ENCODE measurements around the gene TBC1D10A.
"Not testable (repeated sequence)": the region's sequence is repeated elsewhere in the genome, so short reads cannot be mapped to it uniquely, and the experiment has no call there.

TBC1D10A gene

GRCh38 chr22:30347255-30347892, 20.6 kb upstream of the TBC1D10A start:
- no peak for DNase-seq

- DNase-seq: no peak
Observed at GRCh38 chr22:30344447-30345200, 17.9 kb upstream of the TBC1D10A start.

GRCh38 chr22:30340911-30341685, 14.4 kb upstream of the TBC1D10A start:
- DNase-seq: no peak

DNA sequence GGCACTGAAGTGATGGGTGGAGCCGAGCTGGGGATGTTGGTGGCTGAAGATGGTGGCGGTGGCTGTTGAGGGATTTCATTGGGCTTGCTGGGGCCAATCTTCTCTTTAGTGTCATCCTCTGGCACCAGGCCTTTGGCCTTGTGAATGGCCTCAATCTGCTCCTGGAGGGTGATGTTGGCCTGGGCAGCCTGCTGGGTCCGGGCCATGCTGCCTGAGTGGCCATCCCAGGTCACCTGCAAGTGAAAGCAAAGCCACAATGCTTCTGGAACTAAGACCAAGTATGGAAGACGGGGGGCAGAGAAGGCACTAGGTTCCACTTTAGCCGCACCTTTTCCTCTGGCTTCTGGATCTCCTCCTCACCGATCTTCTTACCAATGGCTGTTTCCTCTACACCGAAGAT, 12.1 kb upstream of the TBC1D10A start:
- DNase-seq: no peak

GRCh38 chr22:30338341-30338740, 11.6 kb upstream of the TBC1D10A start:
- DNase-seq: not testable (repeated sequence)

GRCh38 chr22:30337461-30337778, 10.7 kb upstream of the TBC1D10A start:
- no peak for DNase-seq

DNA sequence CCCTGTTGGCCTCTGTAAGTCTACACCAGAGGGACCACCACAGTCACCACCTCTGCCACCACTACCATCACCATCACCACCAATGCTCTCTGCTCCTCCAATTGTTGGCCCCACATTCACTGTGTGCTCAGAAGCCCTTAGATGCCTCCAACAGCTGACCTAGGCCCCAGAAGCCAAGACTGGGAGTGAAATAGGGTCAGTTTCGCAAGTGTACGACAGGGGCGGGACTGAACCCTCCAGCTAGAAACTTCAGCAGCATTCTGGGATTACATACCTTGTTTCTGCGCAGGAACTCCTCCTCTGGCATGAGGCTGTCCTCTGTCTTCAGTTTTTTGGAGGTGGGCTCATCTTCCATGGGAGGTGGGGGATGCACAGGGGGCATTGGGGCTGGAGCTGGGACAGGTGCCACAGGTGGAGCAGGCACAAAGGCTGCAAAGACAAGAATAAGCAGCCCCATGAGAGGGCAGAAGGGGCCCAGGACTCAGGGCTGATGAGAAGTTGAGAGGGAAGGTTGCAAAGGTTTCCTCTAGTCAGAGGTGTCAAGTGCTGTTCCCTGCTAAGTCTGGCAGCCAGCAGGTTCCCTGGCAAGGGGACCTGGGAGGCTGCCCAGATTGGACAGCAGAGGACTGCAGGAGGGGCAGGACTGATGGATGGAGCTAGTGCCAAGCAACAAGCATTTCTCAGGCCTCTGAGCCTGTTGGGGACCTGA, 10.2 kb upstream of the TBC1D10A start:
- DNase-seq: no peak

- no peak for DNase-seq
Observed at GRCh38 chr22:30335236-30335635, 8.5 kb upstream of the TBC1D10A start.

GRCh38 chr22:30334646-30335045, 7.9 kb upstream of the TBC1D10A start:
- DNase-seq: no peak

DNA sequence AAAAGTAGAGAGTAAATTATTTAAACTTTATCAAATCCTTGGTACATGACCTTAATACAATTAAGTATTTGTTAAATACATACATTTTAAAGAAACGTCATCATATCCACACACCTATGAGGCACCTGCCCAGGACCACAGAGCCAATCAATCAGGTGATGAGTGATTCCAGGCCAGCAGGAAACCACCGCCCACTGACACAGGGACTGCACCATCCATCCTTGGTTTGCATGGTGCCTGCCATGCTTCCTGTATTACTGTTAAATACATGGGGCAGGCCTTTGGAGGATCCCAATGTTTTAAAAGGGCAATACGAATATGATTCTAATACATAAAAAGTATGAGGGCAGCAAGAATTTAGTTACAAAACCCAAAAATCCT, 7.0 kb upstream of the TBC1D10A start:
- DNase-seq: no peak

DNA sequence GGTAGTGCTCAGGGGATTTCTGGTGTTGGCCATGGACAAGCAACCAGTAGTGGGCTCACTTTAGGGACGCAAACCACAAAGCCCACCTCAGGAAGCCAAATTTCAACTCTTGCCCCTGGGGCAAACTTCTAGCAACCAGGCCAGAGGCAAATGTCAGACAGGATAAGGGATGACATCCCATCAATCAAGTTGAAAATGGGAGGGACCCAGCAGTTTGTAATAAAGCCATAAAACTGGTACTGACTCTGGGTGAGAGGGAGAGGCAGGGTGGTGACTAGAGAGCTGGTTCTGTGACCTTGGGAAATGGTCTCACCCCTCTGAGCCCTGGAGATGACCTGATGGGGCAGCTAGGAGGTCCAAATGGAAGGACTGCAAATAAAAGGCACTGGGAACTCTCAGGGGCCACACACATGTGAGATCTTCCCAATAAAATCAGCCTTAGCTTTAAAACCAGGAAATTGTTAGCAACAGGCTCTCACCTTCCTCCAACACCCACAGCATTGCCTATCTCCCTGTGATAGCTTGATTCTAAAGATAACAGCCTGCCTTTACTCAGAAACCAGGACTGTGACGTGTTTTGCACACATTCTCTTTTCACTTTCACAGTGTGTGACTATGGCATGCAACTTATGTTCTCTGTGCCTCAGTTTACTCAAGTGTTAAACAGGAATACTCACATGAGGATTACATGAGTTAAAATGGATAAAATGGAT, 6.4 kb upstream of the TBC1D10A start:
- DNase-seq: no peak

DNA sequence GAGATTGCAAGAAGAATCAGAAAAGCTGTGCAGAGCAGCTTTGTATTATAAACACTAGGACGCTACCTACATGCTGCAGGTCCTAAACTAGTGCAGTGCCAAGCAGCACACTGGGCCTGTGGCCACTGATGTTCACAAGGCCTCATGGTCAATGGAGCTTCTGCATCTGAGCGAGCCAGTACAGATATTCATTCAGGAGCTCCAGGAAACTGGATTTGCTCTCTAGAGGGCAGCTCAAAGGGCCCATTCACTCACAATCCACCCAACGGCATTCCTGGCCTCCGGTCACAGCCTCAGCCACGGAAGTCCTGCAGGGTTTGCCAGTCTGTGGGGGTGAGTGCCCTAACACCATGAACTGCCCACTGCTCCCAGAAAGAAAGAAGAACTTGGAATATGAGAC, 5.8 kb upstream of the TBC1D10A start:
- DNase-seq: no peak

GRCh38 chr22:30328466-30329049, 1.8 kb upstream of the TBC1D10A start:
- no peak for DNase-seq

DNA sequence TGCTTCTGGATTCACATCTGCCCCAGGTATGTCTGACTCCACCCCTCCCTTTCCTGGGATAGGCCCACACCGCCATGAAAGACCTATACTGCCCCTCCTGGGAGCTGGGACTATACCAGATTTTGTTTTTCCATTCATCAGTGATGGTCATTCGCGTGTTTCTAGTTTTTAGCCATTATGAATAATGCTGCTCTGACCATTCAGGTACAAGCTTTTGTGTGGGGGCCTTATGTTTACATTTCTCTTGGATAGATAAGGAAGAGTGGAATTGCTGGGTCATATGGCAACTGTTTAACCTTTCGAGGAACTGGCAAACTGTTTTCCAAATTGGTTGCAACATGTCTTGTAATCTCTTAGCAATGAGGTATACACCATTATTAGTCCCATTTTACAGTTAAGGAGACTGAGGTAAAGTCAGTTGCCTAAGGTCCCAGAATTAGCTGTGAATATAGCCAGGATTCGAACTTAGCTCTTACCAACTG, 1.2 kb upstream of the TBC1D10A start:
- DNase-seq: no peak

DNA sequence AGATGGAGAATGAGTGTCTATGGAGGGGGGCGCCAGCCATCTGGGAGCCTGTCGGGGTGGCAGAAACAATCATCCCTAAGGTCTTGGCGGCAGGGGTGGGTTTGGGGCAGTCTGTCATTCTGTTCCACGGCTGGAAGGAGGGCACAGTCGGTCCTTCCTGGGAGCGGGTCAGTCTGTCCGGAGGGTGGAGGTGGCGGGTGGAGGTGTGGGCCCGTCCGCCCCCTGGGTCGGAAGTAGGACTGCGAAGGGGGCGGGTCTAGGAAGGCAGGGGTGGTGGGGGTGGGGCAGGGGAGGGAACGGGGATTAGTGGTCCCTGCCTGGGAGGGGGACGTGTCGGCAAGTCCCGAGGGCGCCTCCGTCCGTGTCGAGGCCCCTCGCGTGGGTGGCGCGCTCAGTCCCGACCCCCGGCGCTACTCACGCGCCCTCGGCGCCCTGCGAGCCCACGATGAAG, 461 bp downstream of the TBC1D10A start:
- no peak for DNase-seq

DNA sequence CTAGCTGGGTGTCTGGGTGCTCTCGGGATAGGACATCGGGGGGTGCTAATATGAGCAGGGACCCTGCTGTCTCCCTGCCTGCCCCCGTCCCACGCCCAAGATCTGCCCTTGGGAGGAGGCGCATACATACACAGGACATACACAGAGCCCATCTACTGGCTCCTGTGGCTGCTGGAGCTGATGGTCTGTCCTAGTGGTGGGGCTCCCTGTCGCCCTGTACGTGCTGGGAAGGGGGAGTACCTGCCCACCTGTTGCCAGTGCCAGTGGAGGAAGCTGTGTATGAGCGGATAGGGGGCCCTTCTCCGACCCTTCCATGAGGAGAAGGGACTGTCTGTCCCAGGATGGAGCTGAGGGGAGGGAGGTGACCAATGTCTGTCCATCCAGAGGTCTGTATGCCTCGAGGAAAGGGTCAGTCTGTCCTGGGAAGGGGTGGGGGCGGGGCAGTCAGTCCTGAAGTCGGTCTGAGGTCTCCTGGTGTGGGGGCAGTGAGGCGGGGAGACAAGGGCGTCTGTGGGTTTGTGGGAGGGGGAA, 952 bp downstream of the TBC1D10A start:
- no peak for DNase-seq

DNA sequence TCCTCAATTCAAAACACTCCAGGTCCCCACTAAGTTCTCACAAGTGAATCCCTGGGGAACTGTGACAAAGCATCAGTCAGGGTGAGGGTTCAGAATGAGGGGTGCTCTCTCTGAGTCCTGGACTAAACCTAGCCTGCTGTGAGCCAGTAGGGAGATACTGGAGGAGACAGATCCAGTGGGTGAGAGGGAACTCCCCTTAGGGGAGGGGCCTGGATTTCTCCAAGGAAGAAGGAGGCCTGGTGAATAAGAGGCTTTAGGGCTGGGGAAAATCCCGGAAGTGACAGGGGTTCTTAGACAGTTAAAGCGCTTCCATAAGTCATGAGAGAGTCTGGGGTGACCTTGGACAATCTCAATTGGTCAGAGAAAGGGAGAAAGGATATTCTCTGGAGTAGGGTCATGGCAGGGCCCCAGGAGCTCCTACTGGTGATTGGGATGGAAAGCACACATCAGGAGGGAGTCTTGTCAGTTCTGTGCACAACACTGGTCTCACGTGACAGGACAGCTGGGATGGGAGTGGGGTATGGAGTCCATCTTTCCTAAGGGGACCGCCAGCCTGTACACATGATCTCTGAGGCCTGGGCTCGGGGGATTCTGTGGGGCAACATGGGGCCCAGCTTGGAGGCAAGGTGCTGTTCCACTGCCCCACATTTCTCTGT, 1.5 kb downstream of the TBC1D10A start:
- DNase-seq: peak; percentile 78 to 94

GRCh38 chr22:30324014-30324730, 2.6 kb downstream of the TBC1D10A start:
- DNase-seq: peak; percentile 58 to 60

DNA sequence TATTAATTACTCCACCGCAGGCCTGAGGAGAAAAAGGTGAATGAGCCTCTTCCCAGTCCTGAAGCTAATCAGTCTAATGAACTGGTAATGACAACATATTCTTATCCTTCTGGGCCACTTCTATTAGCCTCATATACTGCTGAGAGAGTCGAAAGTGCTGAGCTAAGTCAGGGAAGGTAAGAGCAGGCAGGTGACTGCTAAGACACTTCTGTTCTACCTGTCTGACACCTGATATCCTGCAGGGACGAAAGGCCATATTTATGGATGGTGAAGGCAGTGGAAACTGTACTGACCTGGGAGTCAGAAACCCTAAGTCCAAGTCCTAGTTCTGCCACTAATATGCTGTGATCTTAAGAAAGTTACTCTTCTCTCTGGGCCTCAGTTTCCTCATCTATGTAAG, 3.5 kb downstream of the TBC1D10A start:
- DNase-seq: no peak

DNA sequence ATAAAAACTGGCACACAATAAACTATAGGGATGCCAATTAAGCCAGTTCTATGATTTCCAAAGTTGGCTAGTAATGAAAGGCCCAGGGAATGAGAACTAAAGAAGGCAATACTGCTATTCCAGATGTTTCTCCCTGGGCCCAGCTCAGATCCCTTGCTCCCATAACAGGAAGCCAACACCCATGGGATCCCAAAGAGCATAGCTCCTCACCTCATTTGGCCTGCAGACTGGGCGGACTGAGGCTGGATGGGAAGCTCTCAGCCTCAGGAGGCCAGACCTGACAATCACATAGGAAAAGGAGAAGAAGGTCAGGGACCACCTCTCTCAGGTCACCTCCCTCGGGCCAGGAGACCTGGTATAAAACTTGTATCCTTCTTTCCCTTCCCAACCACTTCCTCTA, 5.3 kb downstream of the TBC1D10A start:
- DNase-seq: no peak

Data from inflammatory macrophage treated with lipopolysaccharide for 1 hour (primary cell).